GM19193 (cell line): ENCODE measurements around the gene PTPRO.

Experiments used
- POLR2A ChIP-seq: IDR thresholded peaks from 4 replicates; pipeline ENCODE4 v1.6.1; 2011; ENCODE audit not compliant: insufficient read depth, insufficient read length; ENCODE audit errors: extremely low read depth

The PTPRO gene

DNA sequence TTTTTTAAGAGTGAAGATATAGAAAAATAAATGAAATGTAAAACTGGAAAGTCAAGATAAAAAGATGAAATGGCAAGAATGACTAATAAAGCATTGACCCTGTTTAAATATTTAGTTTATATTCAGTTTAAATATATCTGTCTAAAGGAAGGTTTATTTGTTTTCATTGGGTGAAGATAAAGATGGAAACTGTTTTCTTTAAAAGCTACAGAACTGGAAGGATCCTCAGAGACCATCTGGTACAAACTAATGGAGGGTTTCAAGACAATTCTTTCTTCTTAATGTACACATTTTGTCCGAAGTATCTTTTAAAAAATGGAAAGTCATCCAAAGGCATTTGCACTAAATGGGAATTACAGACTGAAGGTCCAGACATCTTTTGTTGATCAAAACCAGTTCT, 324.3 kb downstream of the PTPRO start:
- TF ChIP-seq POLR2A: no peak
